NCI-H510A (cell line): ENCODE results near the gene MARCHF5.
"Not testable (repeated sequence)": the region's sequence is repeated elsewhere in the genome, so short reads cannot be mapped to it uniquely, and the experiment has no call there.

Experiments
- DNase-seq: peaks from one replicate; lab custom pipeline; 2025; lab: John Stamatoyannopoulos, UW

MARCHF5 gene

GRCh38 chr10:92387289-92387940, 96.4 kb downstream of the MARCHF5 start:
- no peak for DNase-seq

GRCh38 chr10:92393173-92393572, 102.2 kb downstream of the MARCHF5 start:
- DNase-seq: not testable (repeated sequence)

GRCh38 chr10:92395271-92395670, 104.3 kb downstream of the MARCHF5 start:
- no peak for DNase-seq

GRCh38 chr10:92402234-92402633, 111.3 kb downstream of the MARCHF5 start:
- not testable (repeated sequence) for DNase-seq
